IgD-negative memory B cell (primary cell): Measurements from ENCODE around the gene PPP1R12A. TPM values are rescaled to one million over a fixed set of nuclear protein-coding genes. Genes with fewer than 3 reads are reported as not detected.
"Not testable (repeated sequence)": the region's sequence is repeated elsewhere in the genome, so short reads cannot be mapped to it uniquely, and the experiment has no call there.

Experiments used
- H3K27ac Mint-ChIP-seq, 3 donors: one replicate each; pipeline ENCODE4 v1.8.0; 2020 to 2022; ENCODE audit warnings: mild to moderate bottlenecking in 3 of 3, mixed read lengths in 3 of 3, moderate library complexity in 1 of 3
- H3K27me3 Mint-ChIP-seq: one replicate; pipeline ENCODE4 v1.8.0; 2021; ENCODE audit warnings: mixed read lengths
- H3K36me3 Mint-ChIP-seq: one replicate; pipeline ENCODE4 v1.8.0; 2020; ENCODE audit warnings: mild to moderate bottlenecking, mixed read lengths
- H3K4me1 Mint-ChIP-seq, 3 donors: one replicate each; pipeline ENCODE4 v1.8.0; 2020 to 2022; ENCODE audit warnings: mixed read lengths in 3 of 3, mild to moderate bottlenecking in 1 of 3
- H3K4me3 Mint-ChIP-seq, 4 donors: one replicate each; pipeline ENCODE4 v1.8.0; 2020 to 2022; ENCODE audit warnings: mild to moderate bottlenecking in 4 of 4, mixed read lengths in 4 of 4, moderate library complexity in 3 of 4
- H3K9me3 Mint-ChIP-seq, 3 donors: one replicate each; pipeline ENCODE4 v1.8.0; 2020 to 2021; ENCODE audit warnings: mixed read lengths in 3 of 3, mild to moderate bottlenecking in 1 of 3
- polyA plus RNA-seq: library from polyadenylated mRNA; unstranded; fragments of 300-500 nt; fragmentation: Illumina TruSeq; gene quantifications from one replicate; pipeline ENCODE4 v1.2.3, GENCODE V29; 2021

The PPP1R12A gene
- polyA plus RNA-seq, 1 donor from 2014 or later, result 85.4 TPM

DNA sequence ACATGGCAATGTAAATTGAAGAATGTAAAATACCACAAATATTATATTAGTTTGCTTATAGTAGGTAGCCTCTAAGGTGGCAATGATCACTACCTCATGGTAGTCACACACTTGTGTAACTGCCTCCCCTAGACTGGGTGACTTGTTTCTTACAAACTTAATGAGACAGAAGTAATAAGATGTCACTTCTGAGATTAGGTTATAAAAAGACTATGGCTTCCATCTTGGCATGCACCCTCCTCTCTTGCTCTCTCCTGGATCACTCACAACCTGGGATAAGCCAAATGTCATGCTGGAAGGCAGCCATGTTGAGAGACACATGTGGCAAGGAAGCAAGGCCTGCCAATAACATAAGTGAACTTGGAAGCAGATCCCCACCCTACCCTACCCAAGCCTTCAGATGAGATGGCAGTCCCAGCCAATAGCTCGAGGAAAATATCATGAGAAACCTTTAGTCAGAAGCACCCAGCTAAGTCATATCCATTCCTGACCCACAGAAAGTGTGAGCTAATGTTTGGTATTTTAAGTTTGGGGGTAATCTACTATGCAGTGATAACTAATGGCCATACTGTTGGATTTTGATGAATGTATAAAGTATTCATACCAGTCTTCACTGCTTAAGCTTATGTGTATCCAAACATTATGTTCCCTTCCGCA lies 43.3 kb downstream of the PPP1R12A start:
- no peak overlapping the region for H3K4me3 Mint-ChIP-seq
- H3K36me3 Mint-ChIP-seq, result peaks cover 5% of the 10 kb centered on the region
- peaks cover 35 to 76% (median 47%) of the 10 kb centered on the region in 3 donors for H3K4me1 Mint-ChIP-seq
- no peaks in the 10 kb centered on the region for H3K27me3 Mint-ChIP-seq
- H3K9me3 Mint-ChIP-seq, result peaks cover 0 to 1% (median 0%) of the 10 kb centered on the region in 3 donors
- peak overlapping the region in 1 of 3 donors; percentile 26 for H3K27ac Mint-ChIP-seq

DNA sequence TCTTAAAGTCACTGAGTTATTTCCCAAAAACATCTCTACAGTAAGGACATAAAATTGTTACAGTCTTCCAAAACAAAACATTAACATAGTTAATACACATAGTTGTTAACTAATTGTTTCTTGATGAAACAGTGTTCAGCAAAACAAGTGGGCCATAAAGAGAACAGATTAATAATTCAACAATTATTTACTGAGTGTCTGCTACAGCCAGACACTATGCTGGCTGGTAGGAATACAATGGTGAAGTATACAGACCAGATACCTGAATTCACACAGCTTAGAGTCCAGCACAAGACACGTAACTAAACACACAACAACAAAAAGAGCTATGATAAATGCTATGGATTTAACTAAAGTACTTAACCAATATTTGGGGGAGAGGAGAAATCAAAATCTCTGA lies 47.0 kb downstream of the PPP1R12A start:
- Mint-ChIP-seq H3K27me3 (no peaks in the 10 kb centered on the region), H3K27ac (no peak overlapping the region), H3K9me3 (peaks cover 0 to 1% (median 0%) of the 10 kb centered on the region in 3 donors), H3K4me3 (no peak overlapping the region), H3K36me3 (peaks cover 5% of the 10 kb centered on the region), H3K4me1 (peaks cover 32 to 58% (median 46%) of the 10 kb centered on the region in 3 donors)

DNA sequence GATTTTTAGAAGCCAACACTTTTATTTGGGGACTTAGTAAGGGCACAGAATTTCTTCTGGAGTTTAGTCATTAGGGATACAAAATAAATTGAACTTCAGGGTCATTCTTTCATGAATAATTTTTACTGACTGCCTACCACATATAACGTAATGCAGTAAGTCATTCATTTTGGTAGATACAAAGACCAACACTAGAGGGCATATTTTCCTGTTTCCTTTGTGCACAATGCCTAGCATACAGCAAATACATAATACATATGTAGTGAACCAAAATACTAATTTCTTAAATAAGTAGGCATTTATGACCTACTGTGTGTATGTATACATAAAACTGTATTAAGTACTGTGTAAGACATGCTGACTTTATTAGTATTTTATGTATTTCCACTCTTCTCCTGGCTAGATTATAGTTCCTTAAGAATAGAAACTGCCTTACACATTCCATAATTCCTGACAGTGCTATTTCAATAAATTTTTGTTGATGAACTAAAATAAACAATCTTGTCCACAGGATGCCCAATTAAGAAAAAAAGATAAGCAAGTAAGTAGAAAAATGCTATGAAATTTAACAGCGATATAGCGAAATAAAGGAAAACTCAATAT lies 47.9 kb downstream of the PPP1R12A start:
- Mint-ChIP-seq H3K27ac (no peak overlapping the region), H3K36me3 (peaks cover 8% of the 10 kb centered on the region), H3K4me3 (no peak overlapping the region), H3K4me1 (peaks cover 37 to 58% (median 49%) of the 10 kb centered on the region in 3 donors), H3K27me3 (no peaks in the 10 kb centered on the region), H3K9me3 (peaks cover 0 to 1% (median 0%) of the 10 kb centered on the region in 3 donors)

GRCh38 chr12:79885911-79886490 lies 48.9 kb downstream of the PPP1R12A start:
- no peaks in the 10 kb centered on the region for H3K27me3 Mint-ChIP-seq
- peak overlapping the region in 1 of 3 donors; percentile 42 for H3K27ac Mint-ChIP-seq
- H3K4me1 Mint-ChIP-seq, result peaks cover 37 to 59% (median 55%) of the 10 kb centered on the region in 3 donors
- no peaks in the 10 kb centered on the region for H3K9me3 Mint-ChIP-seq
- peaks cover 6% of the 10 kb centered on the region for H3K36me3 Mint-ChIP-seq
- peak overlapping the region in 1 of 4 donors; percentile 56 for H3K4me3 Mint-ChIP-seq

- no peak overlapping the region for H3K27ac Mint-ChIP-seq
- H3K4me1 Mint-ChIP-seq, result peaks cover 40 to 64% (median 61%) of the 10 kb centered on the region in 3 donors
- H3K4me3 Mint-ChIP-seq, result no peak overlapping the region
- H3K36me3 Mint-ChIP-seq, result peaks cover 8% of the 10 kb centered on the region
- H3K9me3 Mint-ChIP-seq, result no peaks in the 10 kb centered on the region
- no peaks in the 10 kb centered on the region for H3K27me3 Mint-ChIP-seq
Observed at GRCh38 chr12:79884401-79885006, 50.4 kb downstream of the PPP1R12A start.

- Mint-ChIP-seq H3K9me3 (no peaks in the 10 kb centered on the region), H3K4me3 (no peak overlapping the region), H3K27ac (peak overlapping the region in 1 of 3 donors; percentile 37), H3K27me3 (no peaks in the 10 kb centered on the region), H3K4me1 (peaks cover 37 to 59% (median 55%) of the 10 kb centered on the region in 3 donors), H3K36me3 (peaks cover 6% of the 10 kb centered on the region)
Observed at GRCh38 chr12:79883216-79883615, 51.7 kb downstream of the PPP1R12A start.

- Mint-ChIP-seq H3K9me3 (no peaks in the 10 kb centered on the region), H3K36me3 (peaks cover 6% of the 10 kb centered on the region), H3K4me1 (peaks cover 35 to 53% (median 50%) of the 10 kb centered on the region in 3 donors), H3K27ac (no peak overlapping the region), H3K4me3 (no peak overlapping the region), H3K27me3 (no peaks in the 10 kb centered on the region)
Observed at GRCh38 chr12:79881351-79881750, 53.5 kb downstream of the PPP1R12A start.

DNA sequence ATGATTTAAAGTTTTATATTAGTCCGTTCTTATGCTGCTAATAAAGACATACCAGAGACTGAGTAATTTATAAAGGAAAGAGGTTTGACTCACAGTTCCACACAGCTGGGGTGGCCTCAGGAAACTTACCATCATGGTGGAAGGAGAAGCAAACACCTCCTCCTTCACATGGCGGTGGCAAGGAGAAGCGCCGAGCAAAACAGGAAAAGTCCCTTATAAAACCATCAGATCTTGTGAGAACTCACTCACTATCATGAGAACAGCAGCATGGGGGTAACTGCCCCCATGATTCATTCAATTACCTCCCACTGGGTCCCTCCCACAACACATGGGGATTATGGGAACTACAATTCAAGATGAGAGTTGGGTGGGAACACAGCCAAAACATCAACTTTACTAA lies 56.4 kb downstream of the PPP1R12A start:
- H3K36me3 Mint-ChIP-seq, H3K27ac Mint-ChIP-seq, H3K9me3 Mint-ChIP-seq, H3K4me3 Mint-ChIP-seq, H3K27me3 Mint-ChIP-seq: not testable (repeated sequence)
- peaks cover 42 to 69% (median 56%) of the 10 kb centered on the region in 3 donors for H3K4me1 Mint-ChIP-seq

- no peaks in the 10 kb centered on the region for H3K27me3 Mint-ChIP-seq
- no peaks in the 10 kb centered on the region for H3K9me3 Mint-ChIP-seq
- no peak overlapping the region for H3K27ac Mint-ChIP-seq
- H3K4me1 Mint-ChIP-seq, result peaks cover 43 to 73% (median 57%) of the 10 kb centered on the region in 3 donors
- H3K4me3 Mint-ChIP-seq, result no peak overlapping the region
- peaks cover 4% of the 10 kb centered on the region for H3K36me3 Mint-ChIP-seq
Observed at GRCh38 chr12:79877246-79877645, 57.7 kb downstream of the PPP1R12A start.

DNA sequence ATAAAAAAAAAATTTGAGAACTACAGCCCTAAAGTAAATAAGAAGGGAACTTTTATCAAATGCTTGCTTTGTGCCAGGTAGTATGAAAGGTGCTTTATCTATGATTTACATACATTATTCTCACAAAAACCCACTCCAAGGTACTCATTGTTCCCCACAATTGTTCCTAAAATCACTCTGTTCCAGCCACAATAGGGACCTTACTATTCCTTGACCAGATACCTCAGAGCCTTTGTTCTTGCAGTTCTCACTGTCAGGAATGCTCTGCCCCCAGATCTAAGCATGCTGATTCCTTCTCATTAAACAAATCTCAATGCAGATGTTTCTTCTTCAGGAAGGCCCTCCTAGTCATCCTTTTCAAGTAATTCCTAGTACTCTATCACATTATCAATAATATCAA lies 60.2 kb downstream of the PPP1R12A start:
- H3K4me3 Mint-ChIP-seq, result peak overlapping the region in 1 of 4 donors; percentile 84
- H3K9me3 Mint-ChIP-seq, result no peaks in the 10 kb centered on the region
- H3K27ac Mint-ChIP-seq, result peak overlapping the region in 1 of 3 donors; percentile 41
- no peaks in the 10 kb centered on the region for H3K27me3 Mint-ChIP-seq
- H3K36me3 Mint-ChIP-seq, result peaks cover 2% of the 10 kb centered on the region
- peaks cover 29 to 60% (median 40%) of the 10 kb centered on the region in 3 donors for H3K4me1 Mint-ChIP-seq

DNA sequence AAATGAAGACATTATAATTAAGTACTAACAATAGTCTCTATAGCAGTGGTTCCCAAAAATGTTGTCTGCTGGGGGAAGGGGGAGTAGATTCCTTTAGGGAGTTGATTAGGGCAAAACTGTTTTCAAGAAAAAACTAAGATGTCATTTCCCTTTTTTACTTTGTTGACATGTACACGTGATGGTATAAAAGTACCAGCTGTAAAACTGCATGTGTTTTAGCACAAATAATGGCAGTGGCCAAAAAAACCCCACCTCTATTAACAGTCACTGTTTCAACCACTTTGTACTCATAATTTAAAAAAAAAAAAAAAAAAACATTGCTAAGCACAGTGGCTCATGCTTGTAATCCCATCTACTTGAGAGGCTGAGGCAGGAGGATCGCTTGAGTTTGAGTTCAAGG lies 61.7 kb downstream of the PPP1R12A start:
- peaks cover 30 to 60% (median 37%) of the 10 kb centered on the region in 3 donors for H3K4me1 Mint-ChIP-seq
- no peaks in the 10 kb centered on the region for H3K27me3 Mint-ChIP-seq
- peak overlapping the region in 1 of 4 donors; percentile 35 for H3K4me3 Mint-ChIP-seq
- no peaks in the 10 kb centered on the region for H3K9me3 Mint-ChIP-seq
- peaks cover 5% of the 10 kb centered on the region for H3K36me3 Mint-ChIP-seq
- peak overlapping the region in 1 of 3 donors; percentile 1 for H3K27ac Mint-ChIP-seq

- peak overlapping the region in 1 of 3 donors; percentile 39 for H3K27ac Mint-ChIP-seq
- H3K4me3 Mint-ChIP-seq, result no peak overlapping the region
- no peaks in the 10 kb centered on the region for H3K9me3 Mint-ChIP-seq
- H3K4me1 Mint-ChIP-seq, result peaks cover 31 to 56% (median 35%) of the 10 kb centered on the region in 3 donors
- no peaks in the 10 kb centered on the region for H3K27me3 Mint-ChIP-seq
- H3K36me3 Mint-ChIP-seq, result peaks cover 12% of the 10 kb centered on the region
Observed at GRCh38 chr12:79871621-79872020, 63.3 kb downstream of the PPP1R12A start.

DNA sequence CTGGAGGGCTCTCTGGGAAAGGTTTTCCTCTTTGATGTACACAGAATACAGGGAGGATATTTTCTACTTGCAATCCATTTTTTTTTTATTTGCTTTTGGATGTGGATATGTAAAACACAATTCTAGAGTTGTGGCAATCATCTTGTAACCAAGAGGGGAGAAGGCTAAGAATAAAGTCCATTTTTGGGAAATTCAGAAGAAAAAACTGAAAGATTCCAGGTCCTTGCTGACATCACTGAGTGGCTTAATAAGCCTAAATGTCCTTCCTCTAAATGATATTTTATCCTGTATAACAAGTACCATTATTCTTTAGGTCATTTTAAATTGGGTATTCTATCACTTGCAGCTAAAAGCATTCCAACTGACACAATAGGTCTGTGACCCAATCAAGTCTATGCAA lies 64.0 kb downstream of the PPP1R12A start:
- Mint-ChIP-seq H3K27me3 (no peaks in the 10 kb centered on the region), H3K36me3 (peaks cover 17% of the 10 kb centered on the region), H3K4me1 (peaks cover 33 to 50% (median 36%) of the 10 kb centered on the region in 3 donors), H3K27ac (peak overlapping the region in 1 of 3 donors; percentile 42), H3K4me3 (no peak overlapping the region), H3K9me3 (no peaks in the 10 kb centered on the region)

DNA sequence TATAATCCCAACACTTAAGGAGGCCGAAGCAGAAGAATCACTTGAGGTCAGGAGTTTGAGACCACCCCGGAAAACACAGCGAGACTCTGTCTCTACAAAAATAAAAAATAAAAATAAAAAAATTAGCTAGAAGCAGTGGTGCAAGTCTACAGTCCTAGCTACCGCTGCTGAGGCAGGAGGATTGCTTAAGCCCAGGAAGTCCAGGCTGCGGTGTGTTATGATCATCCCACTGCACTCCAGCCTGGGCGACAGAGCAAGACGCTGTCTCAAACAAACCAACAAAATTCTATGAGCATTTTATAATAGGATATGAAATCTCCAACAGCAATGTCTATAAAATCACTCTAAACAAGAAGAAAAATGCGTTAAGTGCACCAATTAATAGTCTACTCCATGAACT lies 75.3 kb downstream of the PPP1R12A start:
- Mint-ChIP-seq H3K36me3 (peaks cover 17% of the 10 kb centered on the region), H3K4me1 (peaks cover 16 to 33% (median 18%) of the 10 kb centered on the region in 3 donors), H3K4me3 (no peak overlapping the region), H3K27ac (no peak overlapping the region), H3K9me3 (no peaks in the 10 kb centered on the region), H3K27me3 (no peaks in the 10 kb centered on the region)

DNA sequence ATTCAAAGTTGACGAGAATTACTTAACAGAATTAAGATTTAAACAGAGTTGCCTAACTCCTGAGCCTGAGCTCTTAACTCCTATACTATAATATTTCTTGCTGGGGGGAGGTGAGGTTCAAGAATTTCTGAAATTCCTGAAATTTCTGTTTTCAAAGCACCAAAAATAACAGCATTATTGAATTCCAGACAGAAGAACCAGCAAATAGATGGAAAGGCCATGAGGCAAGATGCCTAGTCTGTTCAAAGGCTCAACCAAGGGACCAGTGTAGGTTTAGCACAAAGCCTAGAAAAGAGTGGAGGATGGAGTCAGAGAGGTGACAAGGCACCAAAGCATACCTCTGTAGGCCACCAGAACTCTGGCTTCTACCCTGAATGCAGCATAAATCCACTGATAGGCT lies 76.4 kb downstream of the PPP1R12A start:
- Mint-ChIP-seq H3K27ac (no peak overlapping the region), H3K27me3 (no peaks in the 10 kb centered on the region), H3K36me3 (peaks cover 11% of the 10 kb centered on the region), H3K4me1 (peaks cover 11 to 23% (median 16%) of the 10 kb centered on the region in 3 donors), H3K4me3 (no peak overlapping the region), H3K9me3 (no peaks in the 10 kb centered on the region)
